Left lung (tissue), 10 donors: Measurements from ENCODE around the gene CORO1C. TPM values are rescaled to one million over a fixed set of nuclear protein-coding genes. Genes with fewer than 3 reads are reported as not detected.
"Not testable (repeated sequence)": the region's sequence is repeated elsewhere in the genome, so short reads cannot be mapped to it uniquely, and the experiment has no call there.

Source experiments
- ATAC-seq: fragments of 200-7000 bp; cut with Tn5 transposase; one replicate; pipeline ENCODE4 v1.9.1; 2020; ENCODE audit warnings: moderate library complexity
- DNase-seq, 4 donors: peaks; one replicate each; pipeline ENCODE4 v3.0.0-alpha.2; 2013 to 2020
- H3K27ac ChIP-seq, 2 donors: fragments of 200-600 bp; sonication (generic) in 1 of 2; one replicate each; pipeline versions ENCODE4 v1.5.0 to v1.8.0; 2020 to 2021
- H3K27me3 ChIP-seq, 2 donors: fragments of 200-600 bp; sonication (generic) in 1 of 2; one replicate each; pipeline versions ENCODE4 v1.5.0 to v1.8.0; 2020 to 2021
- H3K36me3 ChIP-seq, 2 donors: fragments of 200-600 bp; sonication (generic) in 1 of 2; one replicate each; pipeline versions ENCODE4 v1.5.0 to v1.8.0; 2020 to 2021
- H3K4me1 ChIP-seq, 2 donors: fragments of 200-600 bp; one replicate each; pipeline ENCODE4 v1.8.0; 2021
- H3K4me3 ChIP-seq, 2 donors: fragments of 200-600 bp; sonication (generic) in 1 of 2; one replicate each; pipeline versions ENCODE4 v1.5.0 to v1.8.0; 2020 to 2021; ENCODE audit warnings: mild to moderate bottlenecking in 1 of 2
- H3K9me3 ChIP-seq, 2 donors: fragments of 200-600 bp; sonication (generic) in 1 of 2; one replicate each; pipeline versions ENCODE4 v1.5.0 to v1.8.0; 2020 to 2021
- intact Hi-C, 2 donors: fragments of 100-400 bp; cut with DNase I; formaldehyde crosslinking; loops; one replicate each; pipeline versions ENCODE4 v1.11.2 to v1.14.2; 2022
- polyA plus RNA-seq, 6 donors: library from polyadenylated mRNA; unstranded; fragments of 120-200 nt; gene quantifications; one replicate each; pipeline ENCODE4 v1.2.1, GENCODE V29; 2013; ENCODE audit not compliant: insufficient read length in 6 of 6
- total RNA-seq, 2 donors: library from RNA; stranded (reverse); fragmentation: NEBNext Ultra II Directional; extraction: Animal tissue kit (Norgen Biotek cat#: 25700); gene quantifications; one replicate each; pipeline ENCODE4 v1.2.1, GENCODE V29; 2021
- TF ChIP-seq, protein P1 (sequence below), 2 donors: fragments of 200-600 bp; sonication (generic) in 1 of 2; IDR thresholded peaks; one replicate each; pipeline versions ENCODE4 v1.5.0 to v1.8.0; 2021; ENCODE audit warnings: antibody characterized with exemption in 2 of 2
- donor health status: DM: no; HTN: yes; CAD: no.
- donor health status: DM: no; HTN: no; CAD: no.

Gene CORO1C
- total and polyA plus RNA-seq, 8 donors: 77.7 to 282 (median 85.9) TPM

DNA sequence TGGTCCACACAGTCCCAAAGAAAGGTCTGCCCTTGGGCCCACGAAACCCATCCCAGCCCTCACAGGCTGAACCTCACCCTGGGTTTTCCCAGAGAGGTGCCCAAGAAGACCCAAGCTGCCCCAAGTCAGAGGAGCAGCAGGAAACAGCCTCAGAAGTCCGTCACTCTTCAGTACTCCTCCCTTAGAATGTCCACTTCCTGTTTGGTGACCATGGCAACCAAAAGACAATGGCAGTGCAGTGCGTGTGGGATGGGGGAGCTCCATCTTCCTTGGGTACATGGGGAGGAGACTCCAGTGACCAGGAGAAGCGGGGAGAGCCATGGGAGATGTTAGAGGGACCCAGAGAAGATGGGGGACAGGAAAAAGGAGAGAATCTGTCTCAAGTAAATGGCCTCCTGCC, 108.9 kb downstream of the CORO1C start:
- H3K4me3 ChIP-seq: no peak overlapping the region
- H3K9me3 ChIP-seq: no peaks in the 10 kb centered on the region
- peaks cover 16 to 72% of the 10 kb centered on the region in 2 donors for H3K4me1 ChIP-seq
- TF ChIP-seq, protein P1, sequence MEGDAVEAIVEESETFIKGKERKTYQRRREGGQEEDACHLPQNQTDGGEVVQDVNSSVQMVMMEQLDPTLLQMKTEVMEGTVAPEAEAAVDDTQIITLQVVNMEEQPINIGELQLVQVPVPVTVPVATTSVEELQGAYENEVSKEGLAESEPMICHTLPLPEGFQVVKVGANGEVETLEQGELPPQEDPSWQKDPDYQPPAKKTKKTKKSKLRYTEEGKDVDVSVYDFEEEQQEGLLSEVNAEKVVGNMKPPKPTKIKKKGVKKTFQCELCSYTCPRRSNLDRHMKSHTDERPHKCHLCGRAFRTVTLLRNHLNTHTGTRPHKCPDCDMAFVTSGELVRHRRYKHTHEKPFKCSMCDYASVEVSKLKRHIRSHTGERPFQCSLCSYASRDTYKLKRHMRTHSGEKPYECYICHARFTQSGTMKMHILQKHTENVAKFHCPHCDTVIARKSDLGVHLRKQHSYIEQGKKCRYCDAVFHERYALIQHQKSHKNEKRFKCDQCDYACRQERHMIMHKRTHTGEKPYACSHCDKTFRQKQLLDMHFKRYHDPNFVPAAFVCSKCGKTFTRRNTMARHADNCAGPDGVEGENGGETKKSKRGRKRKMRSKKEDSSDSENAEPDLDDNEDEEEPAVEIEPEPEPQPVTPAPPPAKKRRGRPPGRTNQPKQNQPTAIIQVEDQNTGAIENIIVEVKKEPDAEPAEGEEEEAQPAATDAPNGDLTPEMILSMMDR (IDR thresholded peaks at IDR 0.05): no peak
- ATAC-seq (peak; percentile 31), DNase-seq (peak in 1 of 4 donors; percentile 67)
- peaks cover 0 to 36% of the 10 kb centered on the region in 2 donors for H3K36me3 ChIP-seq
- peak overlapping the region; percentile 58 to 87 for H3K27ac ChIP-seq
- intact Hi-C loops: no loop called here
- no peaks in the 10 kb centered on the region for H3K27me3 ChIP-seq

DNA sequence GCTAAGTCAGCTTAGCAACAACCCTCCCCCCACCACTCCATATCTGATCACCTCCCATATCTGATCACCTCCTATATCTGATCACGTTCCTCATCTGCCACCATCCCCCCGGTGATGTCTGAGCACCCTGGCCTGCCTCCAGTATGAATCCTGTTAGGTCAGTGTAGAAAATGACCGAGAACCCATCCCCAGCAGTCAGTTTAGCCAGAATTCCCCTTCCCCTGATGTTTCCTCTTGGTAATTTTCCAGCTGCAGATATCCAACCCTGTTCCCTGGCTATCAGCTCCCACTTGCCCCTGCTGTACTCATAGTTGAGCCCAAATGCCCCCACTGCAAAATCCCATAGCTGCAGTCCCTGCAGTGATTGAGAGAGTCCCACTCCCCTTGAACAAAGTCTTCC, 110.2 kb downstream of the CORO1C start:
- no peak for DNase-seq
- TF ChIP-seq, protein P1 (IDR thresholded peaks at IDR 0.05): no peak
- intact Hi-C loops: no loop called here
- Histone ChIP-seq H3K4me3 (no peak overlapping the region), H3K36me3 (peaks cover 0 to 36% of the 10 kb centered on the region in 2 donors), H3K27me3 (no peaks in the 10 kb centered on the region), H3K4me1 (peaks cover 19 to 74% of the 10 kb centered on the region in 2 donors), H3K27ac (peak overlapping the region in 1 of 2 donors; percentile 87), H3K9me3 (peaks cover 0 to 2% of the 10 kb centered on the region in 2 donors)
- ATAC-seq: no peak

- DNase-seq (peak in 2 of 4 donors; percentile 17 to 43), ATAC-seq (no peak)
- peaks cover 19 to 75% of the 10 kb centered on the region in 2 donors for H3K4me1 ChIP-seq
- H3K36me3 ChIP-seq: peaks cover 0 to 36% of the 10 kb centered on the region in 2 donors
- peaks cover 0 to 7% of the 10 kb centered on the region in 2 donors for H3K9me3 ChIP-seq
- H3K4me3 ChIP-seq: no peak overlapping the region
- TF ChIP-seq, protein P1 (IDR thresholded peaks at IDR 0.05): no peak
- no peaks in the 10 kb centered on the region for H3K27me3 ChIP-seq
- H3K27ac ChIP-seq: peak overlapping the region in 1 of 2 donors; percentile 87
- intact Hi-C loops: no loop called here
Measured at GRCh38 chr12:108620236-108620879, 111.0 kb downstream of the CORO1C start.

DNA sequence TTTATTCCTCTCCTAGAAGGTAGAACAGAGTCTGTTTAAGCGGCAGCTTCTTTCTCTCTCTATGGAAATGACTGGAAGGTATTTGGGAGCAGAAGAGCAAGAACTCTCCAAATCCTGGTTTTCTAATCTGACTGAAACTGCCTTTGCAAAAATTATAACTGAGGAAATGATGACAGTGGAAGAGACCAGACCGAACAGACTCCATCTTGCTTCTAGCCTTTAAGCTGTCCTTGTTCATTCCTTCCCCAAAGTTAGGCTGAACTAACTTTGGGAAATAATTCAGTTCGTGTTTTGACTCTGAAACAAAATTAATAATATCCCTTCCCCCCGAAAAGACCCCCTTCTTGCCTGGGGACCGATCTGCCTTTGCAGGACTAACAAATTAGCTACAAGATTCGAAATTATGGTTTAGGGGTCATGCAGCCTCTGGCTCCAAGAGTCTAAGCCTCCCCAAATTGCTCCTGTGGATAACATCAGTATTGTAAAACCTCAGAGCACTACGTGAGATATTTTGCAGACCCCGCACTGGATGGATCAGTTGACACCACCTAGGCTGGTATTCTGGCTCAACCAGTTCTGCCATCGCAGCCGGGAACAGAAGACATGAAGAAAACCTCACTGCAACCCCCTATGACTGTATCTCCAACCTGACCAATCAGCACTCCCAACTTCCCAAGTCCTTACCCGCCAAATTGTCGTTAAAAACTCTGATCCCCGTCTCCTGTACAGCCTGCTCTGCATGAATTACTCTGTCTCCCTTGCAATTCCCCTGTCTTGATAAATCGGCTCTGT, 111.8 kb downstream of the CORO1C start:
- H3K9me3 ChIP-seq: peaks cover 0 to 7% of the 10 kb centered on the region in 2 donors
- H3K36me3 ChIP-seq: peaks cover 0 to 35% of the 10 kb centered on the region in 2 donors
- ATAC-seq: no peak
- peaks cover 19 to 75% of the 10 kb centered on the region in 2 donors for H3K4me1 ChIP-seq
- intact Hi-C loops: loop anchor here in 1 of 2 donors (5.0 kb wide), 1 partner anchor 52 kb away; no protein-coding TSS in a partner anchor
- H3K4me3 ChIP-seq: no peak overlapping the region
- H3K27ac ChIP-seq: peak overlapping the region in 1 of 2 donors; percentile 87
- H3K27me3 ChIP-seq: no peaks in the 10 kb centered on the region
- TF ChIP-seq, protein P1 (IDR thresholded peaks at IDR 0.05): no peak
- DNase-seq: no peak

GRCh38 chr12:108618953-108619274, 112.4 kb downstream of the CORO1C start:
- peak overlapping the region in 1 of 2 donors; percentile 15 for H3K27ac ChIP-seq
- ATAC-seq: peak; percentile 49
- not testable (repeated sequence) for DNase-seq, H3K9me3 ChIP-seq, H3K27me3 ChIP-seq, H3K4me3 ChIP-seq
- peaks cover 0 to 28% of the 10 kb centered on the region in 2 donors for H3K36me3 ChIP-seq
- H3K4me1 ChIP-seq: peaks cover 19 to 75% of the 10 kb centered on the region in 2 donors
- intact Hi-C loops: loop anchor here in 1 of 2 donors (5.0 kb wide), 1 partner anchor 52 kb away; no protein-coding TSS in a partner anchor
